Ovary (tissue), 1 donor: ENCODE data around the gene KLK4.

ENCODE experiments used
- EP300 ChIP-seq: sonication (generic); formaldehyde crosslinking; IDR thresholded peaks from one replicate; pipeline ENCODE4 v1.6.1; 2017; ENCODE audit warnings: antibody characterized with exemption
- POLR2A ChIP-seq: fragments of 450-650 bp; IDR thresholded peaks from one replicate; pipeline ENCODE4 v1.6.1; 2017; ENCODE audit warnings: antibody characterized with exemption, mild to moderate bottlenecking, moderate library complexity

- TF ChIP-seq POLR2A (no peak), EP300 (no peak)
Observed at GRCh38 chr19:50909240-50910070, 1.7 kb downstream of the KLK4 start.
